ENCODE measurements around the gene RGMA. TPM values are rescaled to one million over a fixed set of nuclear protein-coding genes. Genes with fewer than 3 reads are reported as not detected.

The RGMA gene
- total and polyA plus RNA-seq, 2 experiments from 2014 or later, result 34.2 to 36.5 TPM

DNA sequence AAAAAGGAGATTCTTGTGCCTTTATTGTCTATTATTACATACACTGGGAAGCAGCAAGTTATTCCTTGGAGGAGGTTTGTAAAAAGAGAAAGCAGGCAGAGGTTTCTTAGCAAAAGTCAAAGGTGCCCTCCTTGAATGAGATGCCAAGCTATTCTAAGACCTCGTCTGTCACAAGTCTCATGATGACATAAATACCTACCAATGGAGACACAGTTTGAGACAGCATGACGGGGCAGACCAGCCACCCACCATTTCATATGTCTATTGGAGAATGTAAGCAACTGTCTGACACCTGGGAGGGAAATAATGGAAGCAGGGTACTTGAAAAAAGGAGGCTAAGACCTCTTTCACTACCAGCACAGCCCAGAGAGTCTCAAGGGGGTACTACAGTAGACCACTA, 2.2 kb downstream of the RGMA start:
- Mint-ChIP-seq H3K4me3 (no peak overlapping the region; the same call in 2 of the 3 replicates), H3K27me3 (ENCODE audit: insufficient read depth, low read depth, poor library complexity) (peaks cover 16% of the 10 kb centered on the region)

DNA sequence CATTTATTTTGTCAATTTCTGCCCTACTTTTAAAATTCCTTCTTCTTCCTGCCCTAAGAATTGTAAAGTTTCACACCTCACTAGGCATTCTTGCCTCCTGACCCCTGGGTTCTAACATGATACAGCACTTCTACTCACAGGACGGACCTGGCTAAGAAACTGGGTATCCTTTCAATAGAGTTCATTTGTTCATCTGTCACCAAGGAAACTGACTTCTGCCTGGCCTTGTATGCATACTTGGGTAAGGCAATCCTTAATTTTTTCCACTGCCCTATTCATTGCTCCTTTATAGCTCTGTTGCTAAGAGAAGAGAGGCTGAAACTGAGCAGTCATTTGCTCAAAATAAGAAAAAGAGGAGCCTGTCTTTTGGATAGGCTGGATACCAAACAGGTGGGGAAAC, 3.3 kb downstream of the RGMA start:
- Histone ChIP-seq H3K27ac (ENCODE audit: low read depth) (no peak overlapping the region), H3K79me2 (replicated peaks; ENCODE audit: insufficient read depth) (peaks cover 15% of the 10 kb centered on the region), H3K36me3 (ENCODE audit: insufficient read depth) (no peaks in the 10 kb centered on the region), H3K4me1 (ENCODE audit: insufficient read depth) (peaks cover 15% of the 10 kb centered on the region; the same call in 1 of the 2 replicates), H3K27me3 (ENCODE audit: insufficient read depth) (peaks cover 38% of the 10 kb centered on the region), H3K4me2 (no peak overlapping the region), H3F3A (replicated peaks; ENCODE audit: low read depth) (no peaks in the 10 kb centered on the region), H3K4me3 (no peak overlapping the region), H4K20me1 (replicated peaks; ENCODE audit: insufficient read depth) (0 out of 2 replicates have a peak, but pooled peaks cover 4% of the 10 kb centered on the region), H2AFZ (no peak overlapping the region), H3K9me2 (ENCODE audit: insufficient read depth) (no peaks in the 10 kb centered on the region)
- H3K27me3 Mint-ChIP-seq (ENCODE audit: insufficient read depth, low read depth, poor library complexity), result peaks cover 16% of the 10 kb centered on the region
- no peaks in the 10 kb centered on the region; the same call in 2 of the 3 replicates for H3K9me3 Mint-ChIP-seq
- no peak overlapping the region for H3K27ac Mint-ChIP-seq
- H3K36me3 Mint-ChIP-seq (ENCODE audit: low read depth), result peaks cover 4% of the 10 kb centered on the region; the same call in 1 of the 3 replicates
- DNase-seq (ENCODE audit: low spot score) (no peak), ATAC-seq (no peak)
- H3K4me3 Mint-ChIP-seq, result no peak overlapping the region
- peaks cover 34% of the 10 kb centered on the region for H3K4me1 Mint-ChIP-seq
- TF ChIP-seq ZNF331 (CRISPR knock-in tag; IDR thresholded peaks at IDR 0.05; ENCODE audit: low read depth) (no peak), STAT1 (IDR thresholded peaks at IDR 0.05; ENCODE audit: unreplicated experiment) (no peak), EZH2phosphoT487 (IDR thresholded peaks at IDR 0.05; ENCODE audit: unreplicated experiment) (no peak), NANOG (IDR thresholded peaks at IDR 0.05; ENCODE audit: borderline replicate concordance) (no peak)
- TF ChIP-seq, protein P1, sequence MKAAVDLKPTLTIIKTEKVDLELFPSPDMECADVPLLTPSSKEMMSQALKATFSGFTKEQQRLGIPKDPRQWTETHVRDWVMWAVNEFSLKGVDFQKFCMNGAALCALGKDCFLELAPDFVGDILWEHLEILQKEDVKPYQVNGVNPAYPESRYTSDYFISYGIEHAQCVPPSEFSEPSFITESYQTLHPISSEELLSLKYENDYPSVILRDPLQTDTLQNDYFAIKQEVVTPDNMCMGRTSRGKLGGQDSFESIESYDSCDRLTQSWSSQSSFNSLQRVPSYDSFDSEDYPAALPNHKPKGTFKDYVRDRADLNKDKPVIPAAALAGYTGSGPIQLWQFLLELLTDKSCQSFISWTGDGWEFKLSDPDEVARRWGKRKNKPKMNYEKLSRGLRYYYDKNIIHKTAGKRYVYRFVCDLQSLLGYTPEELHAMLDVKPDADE (IDR thresholded peaks at IDR 0.05), result no peak
- TF ChIP-seq, protein P2, sequence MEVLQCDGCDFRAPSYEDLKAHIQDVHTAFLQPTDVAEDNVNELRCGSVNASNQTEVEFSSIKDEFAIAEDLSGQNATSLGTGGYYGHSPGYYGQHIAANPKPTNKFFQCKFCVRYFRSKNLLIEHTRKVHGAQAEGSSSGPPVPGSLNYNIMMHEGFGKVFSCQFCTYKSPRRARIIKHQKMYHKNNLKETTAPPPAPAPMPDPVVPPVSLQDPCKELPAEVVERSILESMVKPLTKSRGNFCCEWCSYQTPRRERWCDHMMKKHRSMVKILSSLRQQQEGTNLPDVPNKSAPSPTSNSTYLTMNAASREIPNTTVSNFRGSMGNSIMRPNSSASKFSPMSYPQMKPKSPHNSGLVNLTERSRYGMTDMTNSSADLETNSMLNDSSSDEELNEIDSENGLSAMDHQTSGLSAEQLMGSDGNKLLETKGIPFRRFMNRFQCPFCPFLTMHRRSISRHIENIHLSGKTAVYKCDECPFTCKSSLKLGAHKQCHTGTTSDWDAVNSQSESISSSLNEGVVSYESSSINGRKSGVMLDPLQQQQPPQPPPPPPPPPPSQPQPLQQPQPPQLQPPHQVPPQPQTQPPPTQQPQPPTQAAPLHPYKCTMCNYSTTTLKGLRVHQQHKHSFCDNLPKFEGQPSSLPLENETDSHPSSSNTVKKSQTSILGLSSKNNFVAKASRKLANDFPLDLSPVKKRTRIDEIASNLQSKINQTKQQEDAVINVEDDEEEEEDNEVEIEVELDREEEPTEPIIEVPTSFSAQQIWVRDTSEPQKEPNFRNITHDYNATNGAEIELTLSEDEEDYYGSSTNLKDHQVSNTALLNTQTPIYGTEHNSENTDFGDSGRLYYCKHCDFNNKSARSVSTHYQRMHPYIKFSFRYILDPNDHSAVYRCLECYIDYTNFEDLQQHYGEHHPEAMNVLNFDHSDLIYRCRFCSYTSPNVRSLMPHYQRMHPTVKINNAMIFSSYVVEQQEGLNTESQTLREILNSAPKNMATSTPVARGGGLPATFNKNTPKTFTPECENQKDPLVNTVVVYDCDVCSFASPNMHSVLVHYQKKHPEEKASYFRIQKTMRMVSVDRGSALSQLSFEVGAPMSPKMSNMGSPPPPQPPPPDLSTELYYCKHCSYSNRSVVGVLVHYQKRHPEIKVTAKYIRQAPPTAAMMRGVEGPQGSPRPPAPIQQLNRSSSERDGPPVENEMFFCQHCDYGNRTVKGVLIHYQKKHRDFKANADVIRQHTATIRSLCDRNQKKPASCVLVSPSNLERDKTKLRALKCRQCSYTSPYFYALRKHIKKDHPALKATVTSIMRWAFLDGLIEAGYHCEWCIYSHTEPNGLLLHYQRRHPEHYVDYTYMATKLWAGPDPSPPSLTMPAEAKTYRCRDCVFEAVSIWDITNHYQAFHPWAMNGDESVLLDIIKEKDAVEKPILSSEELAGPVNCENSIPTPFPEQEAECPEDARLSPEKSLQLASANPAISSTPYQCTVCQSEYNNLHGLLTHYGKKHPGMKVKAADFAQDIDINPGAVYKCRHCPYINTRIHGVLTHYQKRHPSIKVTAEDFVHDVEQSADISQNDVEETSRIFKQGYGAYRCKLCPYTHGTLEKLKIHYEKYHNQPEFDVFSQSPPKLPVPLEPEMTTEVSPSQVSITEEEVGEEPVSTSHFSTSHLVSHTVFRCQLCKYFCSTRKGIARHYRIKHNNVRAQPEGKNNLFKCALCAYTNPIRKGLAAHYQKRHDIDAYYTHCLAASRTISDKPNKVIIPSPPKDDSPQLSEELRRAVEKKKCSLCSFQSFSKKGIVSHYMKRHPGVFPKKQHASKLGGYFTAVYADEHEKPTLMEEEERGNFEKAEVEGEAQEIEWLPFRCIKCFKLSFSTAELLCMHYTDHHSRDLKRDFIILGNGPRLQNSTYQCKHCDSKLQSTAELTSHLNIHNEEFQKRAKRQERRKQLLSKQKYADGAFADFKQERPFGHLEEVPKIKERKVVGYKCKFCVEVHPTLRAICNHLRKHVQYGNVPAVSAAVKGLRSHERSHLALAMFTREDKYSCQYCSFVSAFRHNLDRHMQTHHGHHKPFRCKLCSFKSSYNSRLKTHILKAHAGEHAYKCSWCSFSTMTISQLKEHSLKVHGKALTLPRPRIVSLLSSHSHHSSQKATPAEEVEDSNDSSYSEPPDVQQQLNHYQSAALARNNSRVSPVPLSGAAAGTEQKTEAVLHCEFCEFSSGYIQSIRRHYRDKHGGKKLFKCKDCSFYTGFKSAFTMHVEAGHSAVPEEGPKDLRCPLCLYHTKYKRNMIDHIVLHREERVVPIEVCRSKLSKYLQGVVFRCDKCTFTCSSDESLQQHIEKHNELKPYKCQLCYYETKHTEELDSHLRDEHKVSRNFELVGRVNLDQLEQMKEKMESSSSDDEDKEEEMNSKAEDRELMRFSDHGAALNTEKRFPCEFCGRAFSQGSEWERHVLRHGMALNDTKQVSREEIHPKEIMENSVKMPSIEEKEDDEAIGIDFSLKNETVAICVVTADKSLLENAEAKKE (CRISPR knock-in tag; IDR thresholded peaks at IDR 0.05), result no peak

More for the DNA sequence above, 2.2 kb downstream of the RGMA start:
- no peaks in the 10 kb centered on the region for H3F3A ChIP-seq (replicated peaks; ENCODE audit: low read depth)
- peaks cover 49% of the 10 kb centered on the region for H3K27me3 ChIP-seq (ENCODE audit: insufficient read depth)
- no peak for ATAC-seq
- H3K9me2 ChIP-seq (ENCODE audit: insufficient read depth), result no peaks in the 10 kb centered on the region
- Mint-ChIP-seq H3K27ac (no peak overlapping the region), H3K9me3 (no peaks in the 10 kb centered on the region; the same call in 2 of the 3 replicates), H3K4me1 (peaks cover 39% of the 10 kb centered on the region), H3K36me3 (ENCODE audit: low read depth) (peaks cover 4% of the 10 kb centered on the region; the same call in 1 of the 3 replicates)
- H3K4me2 ChIP-seq, result no peak overlapping the region
- peaks cover 23% of the 10 kb centered on the region; the same call in 1 of the 2 replicates for H3K4me1 ChIP-seq (ENCODE audit: insufficient read depth)
- H3K79me2 ChIP-seq (replicated peaks; ENCODE audit: insufficient read depth), result peaks cover 8% of the 10 kb centered on the region
- no peaks in the 10 kb centered on the region for H3K36me3 ChIP-seq (ENCODE audit: insufficient read depth)
- no peak overlapping the region for H3K27ac ChIP-seq (ENCODE audit: low read depth)
- no peak for TF ChIP-seq EZH2phosphoT487 (IDR thresholded peaks at IDR 0.05; ENCODE audit: unreplicated experiment)
- no peak for TF ChIP-seq JUNB (IDR thresholded peaks at IDR 0.05; ENCODE audit: unreplicated experiment)
- TF ChIP-seq POLR2AphosphoS5 (IDR thresholded peaks at IDR 0.05; ENCODE audit: low read depth), result no peak
- TF ChIP-seq, protein P3, sequence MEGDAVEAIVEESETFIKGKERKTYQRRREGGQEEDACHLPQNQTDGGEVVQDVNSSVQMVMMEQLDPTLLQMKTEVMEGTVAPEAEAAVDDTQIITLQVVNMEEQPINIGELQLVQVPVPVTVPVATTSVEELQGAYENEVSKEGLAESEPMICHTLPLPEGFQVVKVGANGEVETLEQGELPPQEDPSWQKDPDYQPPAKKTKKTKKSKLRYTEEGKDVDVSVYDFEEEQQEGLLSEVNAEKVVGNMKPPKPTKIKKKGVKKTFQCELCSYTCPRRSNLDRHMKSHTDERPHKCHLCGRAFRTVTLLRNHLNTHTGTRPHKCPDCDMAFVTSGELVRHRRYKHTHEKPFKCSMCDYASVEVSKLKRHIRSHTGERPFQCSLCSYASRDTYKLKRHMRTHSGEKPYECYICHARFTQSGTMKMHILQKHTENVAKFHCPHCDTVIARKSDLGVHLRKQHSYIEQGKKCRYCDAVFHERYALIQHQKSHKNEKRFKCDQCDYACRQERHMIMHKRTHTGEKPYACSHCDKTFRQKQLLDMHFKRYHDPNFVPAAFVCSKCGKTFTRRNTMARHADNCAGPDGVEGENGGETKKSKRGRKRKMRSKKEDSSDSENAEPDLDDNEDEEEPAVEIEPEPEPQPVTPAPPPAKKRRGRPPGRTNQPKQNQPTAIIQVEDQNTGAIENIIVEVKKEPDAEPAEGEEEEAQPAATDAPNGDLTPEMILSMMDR (conservative IDR thresholded peaks at IDR 0.05; ENCODE audit: low read depth in 2 of 2), result no peak
- TF ChIP-seq EZH2 (IDR thresholded peaks at IDR 0.05; ENCODE audit: low read depth, unreplicated experiment), result no peak
- TF ChIP-seq, protein P1 (IDR thresholded peaks at IDR 0.05), result no peak
- TF ChIP-seq CREB1 (CRISPR knock-in tag; IDR thresholded peaks at IDR 0.05; ENCODE audit: low read depth), result no peak
- H3K4me3 ChIP-seq, result no peak overlapping the region
- no peak overlapping the region for H2AFZ ChIP-seq
- 0 out of 2 replicates have a peak, but pooled peaks cover 4% of the 10 kb centered on the region for H4K20me1 ChIP-seq (replicated peaks; ENCODE audit: insufficient read depth)
- no peak for DNase-seq (ENCODE audit: low spot score)

All from GM23338 (cell line).